HG03520 (cell line): ENCODE data around the gene SDS.
"Not testable (repeated sequence)": the region's sequence is repeated elsewhere in the genome, so short reads cannot be mapped to it uniquely, and the experiment has no call there.

Experiments used
- ATAC-seq: cut with Tn5 transposase; IDR thresholded peaks from one replicate; pipeline ENCODE4 v1.9.1; 2021; ENCODE audit warnings: mild to moderate bottlenecking, moderate library complexity; ENCODE audit not compliant: unreplicated experiment

Gene SDS

DNA sequence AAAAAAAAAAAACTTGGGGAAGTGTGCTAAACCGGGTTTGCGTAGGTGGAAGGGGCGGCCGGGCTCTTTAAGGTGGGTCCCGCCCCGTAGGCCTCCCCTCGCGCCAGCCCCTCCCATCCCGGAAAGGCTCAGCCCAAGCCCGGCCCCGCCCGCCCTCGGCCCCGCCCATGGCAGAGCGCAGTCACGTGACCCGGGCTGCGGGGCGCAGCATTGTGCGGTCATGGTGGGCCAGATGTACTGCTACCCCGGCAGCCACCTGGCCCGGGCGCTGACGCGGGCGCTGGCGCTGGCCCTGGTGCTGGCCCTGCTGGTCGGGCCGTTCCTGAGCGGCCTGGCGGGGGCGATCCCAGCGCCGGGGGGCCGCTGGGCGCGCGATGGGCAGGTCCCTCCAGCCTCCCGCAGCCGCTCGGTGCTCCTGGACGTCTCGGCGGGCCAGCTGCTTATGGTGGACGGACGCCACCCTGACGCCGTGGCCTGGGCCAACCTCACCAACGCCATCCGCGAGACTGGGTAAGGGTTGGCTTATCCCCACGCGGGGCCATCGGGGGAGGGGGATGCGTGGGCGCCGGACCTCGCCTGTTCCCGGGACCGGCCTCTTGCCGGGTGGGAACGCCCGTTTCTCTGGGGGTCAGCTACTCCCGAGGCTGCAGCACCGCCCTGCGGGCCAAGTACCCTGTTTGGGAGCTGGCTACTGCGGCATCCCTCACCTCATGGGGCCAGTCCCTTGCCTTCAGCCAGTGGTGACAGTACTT is 45.1 kb downstream of the SDS start, which contains the start of gene PLBD2:
PLBD2 (plus strand) TSS at position 207 of the 752 bp plus-strand sequence; CDS start at position 221, 14 bp downstream.
- peak; percentile 85 for ATAC-seq

DNA sequence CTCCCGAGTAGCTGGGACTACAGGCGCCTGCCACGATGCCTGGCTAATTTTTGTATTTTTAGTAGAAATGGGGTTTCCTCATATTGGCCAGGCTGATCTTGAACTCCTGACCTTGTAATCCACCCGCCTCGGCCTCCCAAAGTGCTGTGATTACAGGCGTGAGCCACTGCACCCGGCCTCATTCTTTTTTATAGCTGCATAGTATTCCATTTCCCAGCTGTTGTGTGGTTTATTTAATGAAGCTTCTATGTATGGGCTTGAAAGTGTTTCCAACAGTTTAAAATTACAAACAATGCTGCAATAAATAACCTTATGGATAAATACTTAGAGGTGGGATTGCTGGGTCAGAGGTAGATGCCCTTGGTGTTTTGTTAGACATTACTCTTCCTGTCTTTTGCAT is 49.5 kb downstream of the SDS start:
- not testable (repeated sequence) for ATAC-seq

DNA sequence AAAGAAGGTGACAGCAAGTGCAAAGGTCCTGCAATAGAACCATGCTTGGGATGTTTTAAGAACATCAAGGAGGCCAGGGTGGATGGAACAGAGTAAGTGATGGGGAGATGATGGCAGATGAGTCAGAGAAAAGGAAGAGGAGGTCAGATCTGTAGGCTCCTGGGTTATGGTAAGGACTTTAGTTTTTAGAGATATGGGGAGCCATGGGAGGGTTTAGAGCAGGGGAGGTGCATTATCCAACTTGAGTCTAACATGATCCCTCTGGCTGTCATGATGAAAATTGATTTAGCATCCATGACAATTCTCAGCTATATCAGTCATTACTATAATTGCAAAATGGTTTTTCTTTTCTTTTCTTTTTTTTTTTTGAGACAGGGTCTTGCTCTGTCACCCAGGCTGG is 52.6 kb downstream of the SDS start:
- no peak for ATAC-seq

DNA sequence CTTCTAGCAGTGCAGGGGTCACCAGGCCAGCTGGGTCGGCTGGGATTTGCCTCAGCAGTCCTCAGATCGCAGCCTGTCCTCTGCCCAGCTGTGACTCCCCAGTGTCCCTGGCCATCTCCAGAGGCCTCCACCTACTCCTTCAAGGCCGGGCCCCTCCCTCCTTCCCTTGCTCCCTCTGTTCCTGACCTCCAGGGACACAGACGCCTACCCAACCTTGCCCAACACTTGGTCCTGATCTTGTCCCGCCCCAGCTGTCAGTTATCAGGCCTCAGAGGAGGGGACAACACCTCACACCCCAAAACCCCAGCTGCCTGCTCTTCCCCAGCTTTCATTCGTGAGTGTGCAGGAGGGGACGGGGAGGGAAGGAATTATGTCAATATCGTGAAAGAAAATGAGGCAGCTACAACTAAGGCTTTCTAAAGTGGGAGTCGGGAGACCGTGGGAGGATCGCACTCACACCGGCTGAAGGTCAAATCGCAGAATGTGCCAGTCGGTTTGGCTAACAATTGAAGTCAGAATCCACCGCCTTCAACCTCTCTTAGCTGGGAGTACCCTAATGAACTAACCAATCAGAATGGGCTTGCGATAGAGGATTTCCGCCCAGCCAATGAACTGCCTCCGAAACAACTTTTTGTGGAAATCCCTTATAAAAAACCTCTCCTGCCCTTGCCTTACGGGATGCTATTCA is 54.7 kb downstream of the SDS start:
- no peak for ATAC-seq

DNA sequence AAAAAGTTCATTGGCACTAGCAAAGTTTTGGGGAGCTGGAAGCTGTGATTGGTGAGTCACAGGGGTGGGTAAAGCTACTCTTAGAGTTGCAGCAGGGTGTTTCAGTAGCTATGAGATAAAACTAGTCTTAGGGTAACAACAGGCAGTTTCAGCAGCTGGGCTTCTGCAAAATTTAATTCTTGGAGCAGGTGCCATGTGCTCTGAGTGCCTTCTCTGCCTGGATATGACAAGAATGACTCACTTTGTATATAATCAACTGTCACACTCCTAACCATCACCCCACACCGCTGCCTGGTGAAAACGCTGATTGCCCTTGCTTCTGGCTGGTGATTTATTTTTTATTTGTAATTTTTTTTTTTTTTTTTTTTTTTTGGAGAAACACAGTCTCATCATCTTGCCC is 55.8 kb downstream of the SDS start:
- ATAC-seq, result no peak

DNA sequence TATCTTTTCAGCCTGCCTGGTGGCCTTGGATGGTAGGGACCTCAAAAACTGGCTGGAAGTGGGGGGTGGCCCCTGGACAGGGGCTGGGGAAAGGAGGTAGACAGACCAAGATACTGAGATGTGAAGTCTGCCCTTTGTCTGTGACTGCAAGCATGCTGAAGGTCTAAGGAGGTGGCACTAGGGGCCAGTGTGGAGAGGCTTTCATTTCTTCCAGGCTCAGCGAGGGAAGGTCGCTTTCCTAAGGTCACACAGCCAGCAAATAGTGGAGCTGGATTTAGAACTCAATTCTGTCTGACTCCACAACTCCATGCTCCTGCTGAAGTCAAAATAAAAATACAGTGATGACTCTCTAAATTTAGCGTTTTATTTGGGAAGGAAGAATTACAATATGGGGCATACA is 56.6 kb downstream of the SDS start:
- ATAC-seq, result no peak

DNA sequence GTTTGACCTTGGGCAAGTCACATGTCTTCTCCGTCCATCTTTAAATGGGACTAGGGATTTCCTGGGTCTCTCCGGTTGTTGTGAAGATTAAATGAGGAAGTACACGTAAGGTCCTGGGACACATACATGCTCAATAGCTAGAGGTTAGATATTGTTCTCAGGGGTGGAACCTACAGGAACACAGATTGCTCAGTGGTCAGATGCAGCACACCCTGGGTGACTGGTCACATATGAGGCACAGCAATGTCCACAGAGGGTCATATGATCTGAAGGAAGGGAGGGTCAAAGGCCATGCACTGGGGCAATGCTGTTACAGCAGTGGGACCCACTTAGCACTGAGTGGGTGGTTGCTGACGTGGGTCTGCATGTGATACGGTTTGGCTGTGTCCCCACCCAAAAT is 57.3 kb downstream of the SDS start:
- ATAC-seq, result no peak

DNA sequence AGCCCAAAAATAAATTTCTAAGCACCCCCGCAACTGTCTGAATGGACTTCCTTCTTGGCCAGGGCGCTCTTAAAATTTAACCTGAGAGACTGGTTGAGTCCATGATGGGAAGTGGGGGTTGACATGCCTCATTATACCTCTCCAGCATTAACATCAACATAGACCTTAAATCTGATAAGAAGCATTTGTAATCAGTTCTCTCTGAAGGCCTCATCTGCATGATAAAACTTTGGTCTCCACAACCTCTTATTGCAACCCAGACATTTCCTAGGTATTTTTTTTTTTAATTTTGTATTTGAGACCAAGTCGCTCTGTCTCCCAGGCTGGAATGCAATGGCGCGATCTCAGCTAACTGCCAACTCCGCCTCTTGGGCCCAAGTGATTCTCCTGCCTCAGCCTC is 58.4 kb downstream of the SDS start:
- no peak for ATAC-seq
